ENCODE data around the gene MAOB. TPM values are rescaled to one million over a fixed set of nuclear protein-coding genes. Genes with fewer than 3 reads are reported as not detected.

Gene MAOB
- total RNA-seq, 2 donors from 2014 or later: 0.46 to 0.73 TPM

- H3K4me3 Mint-ChIP-seq: no peak overlapping the region
- TF ChIP-seq CTCF (conservative IDR thresholded peaks at IDR 0.05): no peak
- peaks cover 14% of the 10 kb centered on the region for H3K9me3 Mint-ChIP-seq
These were observed 134.8 kb downstream of the MAOB start for GRCh38 chrX:43747476-43747875.

GRCh38 chrX:43745938-43746721 is 136.1 kb downstream of the MAOB start:
- DNase-seq: no peak
- 82 to 93% methylated on average over 3 to 4 of the region's 6 CpGs for WGBS, 2 experiments (ENCODE audit: insufficient coverage in 1 of 2, insufficient read length in 1 of 2)
- Histone ChIP-seq H3K36me3 (ENCODE audit: control insufficient read depth, insufficient read depth, low read length) (no peaks in the 10 kb centered on the region), H3K9me3 (ENCODE audit: control insufficient read depth, low read length) (no peaks in the 10 kb centered on the region), H3K4me3 (ENCODE audit: low read length) (no peak overlapping the region), H3K27me3 (ENCODE audit: control insufficient read depth, insufficient read depth, low read length, poor library complexity, severe bottlenecking) (no peaks in the 10 kb centered on the region), H3K4me1 (ENCODE audit: control insufficient read depth, insufficient read depth, low read length) (no peaks in the 10 kb centered on the region), H3K9ac (ENCODE audit: extremely low read depth, low read length, poor library complexity, severe bottlenecking) (no peak overlapping the region), H3K27ac (ENCODE audit: low read depth, low read length) (no peak overlapping the region)
- Mint-ChIP-seq H3K4me3 (no peak overlapping the region), H3K4me1 (peaks cover 2% of the 10 kb centered on the region), H3K9me3 (peaks cover 13% of the 10 kb centered on the region), H3K36me3 (ENCODE audit: low read depth) (no peaks in the 10 kb centered on the region), H3K27me3 (ENCODE audit: insufficient read depth) (no peaks in the 10 kb centered on the region), H3K27ac (no peak overlapping the region)
- TF ChIP-seq CTCF (conservative IDR thresholded peaks at IDR 0.05): no peak

More at GRCh38 chrX:43747476-43747875, 134.8 kb downstream of the MAOB start:
- Mint-ChIP-seq H3K27me3 (ENCODE audit: insufficient read depth) (no peaks in the 10 kb centered on the region), H3K27ac (no peak overlapping the region), H3K36me3 (ENCODE audit: low read depth) (no peaks in the 10 kb centered on the region), H3K4me1 (peaks cover 2% of the 10 kb centered on the region)
- Histone ChIP-seq H3K9ac (ENCODE audit: extremely low read depth, low read length, poor library complexity, severe bottlenecking) (no peak overlapping the region), H3K27me3 (ENCODE audit: control insufficient read depth, insufficient read depth, low read length, poor library complexity, severe bottlenecking) (no peaks in the 10 kb centered on the region), H3K27ac (ENCODE audit: low read depth, low read length) (no peak overlapping the region), H3K4me1 (ENCODE audit: control insufficient read depth, insufficient read depth, low read length) (no peaks in the 10 kb centered on the region), H3K36me3 (ENCODE audit: control insufficient read depth, insufficient read depth, low read length) (no peaks in the 10 kb centered on the region), H3K9me3 (ENCODE audit: control insufficient read depth, low read length) (no peaks in the 10 kb centered on the region), H3K4me3 (ENCODE audit: low read length) (no peak overlapping the region)
- DNase-seq: no peak
- WGBS, 2 experiments (ENCODE audit: insufficient coverage in 1 of 2, insufficient read length in 1 of 2): 79% methylated on average over 2 of the region's 2 CpGs; no CpG with 5 or more reads in 1 of the 2 experiments

GRCh38 chrX:43744284-43744683 is 138.0 kb downstream of the MAOB start:
- peaks cover 11% of the 10 kb centered on the region for H3K9me3 Mint-ChIP-seq
- no peak overlapping the region for H3K9ac ChIP-seq (ENCODE audit: extremely low read depth, low read length, poor library complexity, severe bottlenecking)
- H3K9me3 ChIP-seq (ENCODE audit: control insufficient read depth, low read length): no peaks in the 10 kb centered on the region
- no peak overlapping the region for H3K4me3 ChIP-seq (ENCODE audit: low read length)
- H3K4me3 Mint-ChIP-seq: no peak overlapping the region
- no peak overlapping the region for H3K27ac Mint-ChIP-seq
- H3K4me1 ChIP-seq (ENCODE audit: control insufficient read depth, insufficient read depth, low read length): no peaks in the 10 kb centered on the region
- DNase-seq: no peak
- TF ChIP-seq CTCF (conservative IDR thresholded peaks at IDR 0.05): no peak
- H3K27me3 Mint-ChIP-seq (ENCODE audit: insufficient read depth): no peaks in the 10 kb centered on the region
- no peaks in the 10 kb centered on the region for H3K36me3 ChIP-seq (ENCODE audit: control insufficient read depth, insufficient read depth, low read length)
- H3K27me3 ChIP-seq (ENCODE audit: control insufficient read depth, insufficient read depth, low read length, poor library complexity, severe bottlenecking): no peaks in the 10 kb centered on the region
- no peaks in the 10 kb centered on the region for H3K36me3 Mint-ChIP-seq (ENCODE audit: low read depth)
- H3K4me1 Mint-ChIP-seq: peaks cover 2% of the 10 kb centered on the region
- WGBS, 2 experiments (ENCODE audit: insufficient coverage in 1 of 2, insufficient read length in 1 of 2): 93 to 98% methylated on average over 2 to 3 of the region's 3 CpGs
- H3K27ac ChIP-seq (ENCODE audit: low read depth, low read length): no peak overlapping the region
